Measurements from ENCODE around the gene PPP2R5A.
"Not testable (repeated sequence)": the region's sequence is repeated elsewhere in the genome, so short reads cannot be mapped to it uniquely, and the experiment has no call there.

PPP2R5A gene

DNA sequence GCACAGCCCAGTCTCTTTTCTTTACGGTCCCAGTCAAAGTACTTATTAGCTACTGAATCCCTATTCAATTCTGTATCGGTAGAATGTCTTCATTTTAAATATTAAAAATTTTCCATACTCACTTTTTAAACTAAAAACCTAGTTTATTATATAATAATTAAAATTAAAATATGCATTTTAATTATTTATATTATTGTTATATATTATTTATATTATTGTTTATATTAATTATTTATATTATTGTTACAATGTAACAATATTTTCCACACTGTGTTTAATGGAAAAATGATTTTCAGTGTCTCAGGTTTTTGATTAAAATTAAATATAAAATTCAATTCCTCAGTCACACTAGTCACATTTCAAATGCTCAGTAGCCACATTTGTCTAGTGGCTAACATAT is 18.2 kb upstream of the PPP2R5A start:
- no peak for DNase-seq (ENCODE audit: low read depth in 2 of 2, low spot score in 1 of 2)

DNA sequence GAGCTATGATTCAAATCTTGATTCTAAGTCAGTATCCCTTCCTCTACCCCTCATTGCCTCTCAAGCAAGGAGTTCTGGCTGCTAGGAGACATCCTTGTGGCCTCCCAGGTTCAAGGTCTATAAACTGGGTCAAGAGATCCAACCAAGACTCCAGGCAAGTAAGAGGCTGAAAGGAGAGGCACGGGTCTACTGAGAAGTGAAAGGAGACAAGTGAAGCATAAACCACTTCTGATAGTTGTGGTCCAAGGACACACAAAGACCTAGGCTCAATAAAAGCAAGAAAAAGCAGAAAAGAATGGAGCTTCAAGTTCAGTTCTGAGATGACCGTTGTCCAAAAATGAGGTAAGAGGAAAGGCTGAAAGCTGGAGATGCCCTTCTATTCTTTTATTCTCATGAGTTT is 17.8 kb upstream of the PPP2R5A start:
- no peak for DNase-seq (ENCODE audit: low read depth in 2 of 2, low spot score in 1 of 2)

DNA sequence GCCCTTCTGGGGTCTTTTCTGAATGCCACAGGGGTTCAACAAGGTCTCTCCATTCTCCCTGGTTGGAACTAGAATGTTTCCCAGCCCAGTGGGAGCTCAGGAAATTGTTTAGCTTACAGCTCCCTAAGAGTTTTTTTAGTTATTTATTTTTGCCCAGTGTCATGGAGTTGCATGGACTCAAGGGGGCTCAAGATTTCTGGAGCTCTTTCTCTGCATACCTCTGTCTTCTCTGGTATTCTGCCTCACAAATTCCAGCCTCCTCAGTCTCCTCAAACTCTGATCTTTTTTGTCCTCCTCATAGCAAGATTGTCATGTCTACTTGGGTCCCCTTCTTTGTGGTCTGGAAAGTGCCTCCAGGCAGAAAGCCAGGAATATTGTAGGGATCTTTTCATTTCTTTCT is 15.9 kb upstream of the PPP2R5A start:
- no peak for DNase-seq (ENCODE audit: low read depth in 2 of 2, low spot score in 1 of 2)

DNA sequence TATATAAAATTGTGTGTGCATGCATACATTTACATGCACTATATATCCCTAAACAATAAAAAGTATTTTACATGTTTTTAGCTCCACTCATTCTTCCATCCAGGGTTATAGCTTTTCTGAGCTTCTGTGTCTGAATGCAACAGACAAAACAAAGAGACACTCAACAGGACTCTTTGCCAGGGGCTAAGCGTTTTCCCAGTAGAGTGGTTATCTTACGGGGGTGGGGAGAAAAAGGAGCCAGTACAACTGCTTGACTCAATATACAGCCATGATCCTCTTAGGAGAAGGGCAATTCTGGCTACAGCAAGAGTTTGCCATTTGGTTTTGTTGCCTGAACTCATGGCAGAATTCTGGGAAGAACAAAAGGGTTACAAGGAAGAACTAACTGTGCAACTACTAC is 14.6 kb upstream of the PPP2R5A start:
- no peak for DNase-seq (ENCODE audit: low read depth in 2 of 2, low spot score in 1 of 2)

DNA sequence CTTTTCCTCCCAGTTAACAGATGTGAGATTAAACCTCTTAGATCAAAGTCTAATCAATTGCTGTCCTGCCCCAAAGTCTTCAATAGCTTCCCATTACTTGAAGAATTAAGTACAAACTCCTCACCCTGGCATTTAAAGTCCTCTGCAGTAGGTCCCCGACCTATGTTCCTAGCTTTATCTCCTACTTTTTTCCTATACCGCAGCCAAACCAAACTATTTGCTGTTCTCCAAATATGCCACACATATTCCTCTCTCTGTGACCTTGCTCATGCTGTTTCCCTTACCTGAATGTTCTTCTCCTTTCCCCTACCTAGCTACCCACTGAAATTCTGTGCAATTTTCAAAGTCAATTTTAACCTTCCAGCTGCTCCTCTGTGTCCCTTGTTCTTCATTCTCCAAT is 14.0 kb upstream of the PPP2R5A start:
- DNase-seq (ENCODE audit: low read depth in 2 of 2, low spot score in 1 of 2), result no peak

DNA sequence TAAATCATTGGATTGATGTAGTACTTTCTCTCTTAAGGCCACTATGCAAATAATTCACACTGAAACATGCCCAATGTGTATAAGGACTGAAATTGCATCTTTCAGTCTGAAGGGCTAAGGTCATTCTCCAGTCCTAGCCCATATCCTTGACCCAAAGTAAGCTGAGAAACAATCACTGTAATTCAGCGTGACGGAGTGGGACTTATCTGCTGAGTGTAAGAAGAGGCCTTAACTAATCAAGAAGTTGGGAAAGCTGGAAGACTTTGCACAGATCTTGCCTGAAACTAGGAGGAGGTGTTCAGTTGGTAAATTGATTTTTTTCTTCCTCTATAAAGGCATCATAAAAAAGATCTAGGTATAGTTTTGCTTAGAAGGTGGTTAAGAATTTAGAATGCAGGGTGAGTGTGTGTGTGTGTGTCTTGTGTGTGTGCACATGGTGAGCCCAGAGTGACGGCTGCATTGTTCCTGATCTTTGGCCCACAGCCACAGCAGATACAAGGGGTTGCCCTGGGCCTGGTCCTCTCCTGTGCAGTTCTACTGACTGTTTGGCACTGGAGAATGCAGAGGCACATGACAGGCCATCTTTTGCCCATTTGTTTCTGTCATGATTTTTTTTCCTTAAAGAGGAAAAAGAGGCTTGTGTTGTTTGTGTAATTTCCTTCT is 13.3 kb upstream of the PPP2R5A start:
- DNase-seq (ENCODE audit: low read depth in 2 of 2, low spot score in 1 of 2), result no peak

DNA sequence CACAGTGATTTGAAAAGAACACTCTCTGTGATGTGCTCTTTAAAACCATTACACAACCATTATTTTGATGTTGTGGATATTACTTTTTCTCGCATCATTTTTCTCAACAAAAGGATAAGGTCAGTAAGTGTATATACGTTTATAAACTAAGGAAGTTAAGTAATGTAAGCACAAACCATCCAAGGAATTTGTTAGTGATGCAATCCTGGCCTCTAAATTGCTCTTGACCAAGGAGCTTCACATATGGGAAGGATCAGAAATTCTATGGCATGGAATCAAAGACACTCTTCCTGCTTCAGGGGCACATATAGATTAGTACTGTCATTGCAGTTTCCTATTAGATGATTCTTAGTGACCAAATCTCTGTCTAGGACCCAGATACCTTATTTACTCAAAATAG is 3.6 kb upstream of the PPP2R5A start:
- no peak for DNase-seq (ENCODE audit: low read depth in 2 of 2, low spot score in 1 of 2)

DNA sequence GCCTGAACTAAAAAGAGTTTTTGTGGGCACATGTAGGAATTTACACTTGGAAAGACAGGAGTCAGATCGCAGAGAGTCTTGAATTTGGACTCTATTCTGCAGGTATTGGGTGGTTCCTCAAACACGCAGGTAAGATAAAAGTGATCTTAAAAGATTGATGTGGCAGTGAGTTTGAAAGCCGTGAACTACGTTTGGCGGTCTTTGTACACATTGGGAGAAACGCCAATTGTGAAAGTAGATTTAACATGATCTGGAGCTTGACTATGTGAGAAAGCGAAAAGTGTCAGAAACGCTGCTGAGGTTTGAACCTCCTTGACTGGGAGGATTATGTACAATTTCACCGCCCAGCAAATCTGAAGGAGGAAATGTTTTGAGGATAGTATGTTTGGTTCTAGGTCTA is 1.5 kb upstream of the PPP2R5A start:
- DNase-seq (ENCODE audit: low read depth in 2 of 2, low spot score in 1 of 2), result no peak

DNA sequence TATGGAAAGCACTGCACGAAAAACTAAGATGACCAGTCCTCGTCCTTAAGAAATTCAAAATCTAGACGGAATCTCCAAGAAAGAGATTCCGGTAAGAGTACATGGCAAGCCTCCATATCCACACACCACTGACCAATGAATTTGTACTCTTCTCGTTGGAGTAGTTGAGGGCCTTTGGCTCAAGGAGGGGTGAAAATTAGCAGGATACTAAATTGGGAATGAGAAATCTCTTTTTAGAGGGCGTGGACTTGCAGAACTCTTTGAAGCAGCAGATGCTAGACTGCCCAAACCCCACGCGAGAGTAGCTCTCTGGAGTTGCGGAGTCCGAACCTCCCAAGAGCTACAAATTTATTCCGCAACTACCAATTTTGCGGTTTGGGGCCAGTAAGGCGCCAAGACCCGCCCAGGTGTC is 872 bp upstream of the PPP2R5A start:
- DNase-seq (ENCODE audit: low read depth in 2 of 2, low spot score in 1 of 2), result no peak

DNA sequence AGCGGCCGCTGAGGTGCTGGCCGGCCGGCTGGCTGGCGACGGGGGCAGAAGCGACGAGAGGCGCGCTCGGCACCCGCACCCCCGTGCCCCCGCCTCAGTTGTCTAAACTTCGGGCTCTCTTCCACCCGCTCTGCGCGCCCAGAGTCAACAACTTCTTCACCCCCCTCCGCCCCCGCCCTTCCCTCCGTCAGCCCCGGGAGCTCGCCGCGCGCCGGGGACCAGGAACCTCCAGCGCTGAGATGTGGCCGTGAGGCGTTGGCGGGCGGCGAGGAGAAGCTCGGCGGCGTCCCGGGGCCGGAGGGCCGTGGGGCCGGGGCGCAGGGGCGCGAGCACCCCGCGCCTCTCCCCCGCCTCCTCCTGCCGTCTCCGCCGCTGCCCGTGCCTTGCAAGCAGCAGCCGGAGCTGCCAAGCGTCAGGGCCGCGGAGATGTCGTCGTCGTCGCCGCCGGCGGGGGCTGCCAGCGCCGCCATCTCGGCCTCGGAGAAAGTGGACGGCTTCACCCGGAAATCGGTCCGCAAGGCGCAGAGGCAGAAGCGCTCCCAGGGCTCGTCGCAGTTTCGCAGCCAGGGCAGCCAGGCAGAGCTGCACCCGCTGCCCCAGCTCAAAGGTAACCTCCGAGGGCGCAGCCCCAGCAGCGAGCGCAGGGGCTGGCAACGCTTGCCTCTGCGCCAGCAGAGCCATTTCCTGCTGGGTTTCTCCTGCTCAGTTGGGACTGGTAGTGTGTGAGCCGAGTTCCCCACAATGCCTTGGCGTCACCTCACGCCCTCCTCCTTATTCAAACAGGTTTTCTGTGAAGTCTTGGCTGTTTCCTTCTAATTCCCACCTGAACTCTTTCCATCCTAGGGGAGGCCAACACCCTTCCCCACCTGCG is 710 bp downstream of the PPP2R5A start:
- peak; percentile 36 to 38 for DNase-seq (ENCODE audit: low read depth in 2 of 2, low spot score in 1 of 2)

DNA sequence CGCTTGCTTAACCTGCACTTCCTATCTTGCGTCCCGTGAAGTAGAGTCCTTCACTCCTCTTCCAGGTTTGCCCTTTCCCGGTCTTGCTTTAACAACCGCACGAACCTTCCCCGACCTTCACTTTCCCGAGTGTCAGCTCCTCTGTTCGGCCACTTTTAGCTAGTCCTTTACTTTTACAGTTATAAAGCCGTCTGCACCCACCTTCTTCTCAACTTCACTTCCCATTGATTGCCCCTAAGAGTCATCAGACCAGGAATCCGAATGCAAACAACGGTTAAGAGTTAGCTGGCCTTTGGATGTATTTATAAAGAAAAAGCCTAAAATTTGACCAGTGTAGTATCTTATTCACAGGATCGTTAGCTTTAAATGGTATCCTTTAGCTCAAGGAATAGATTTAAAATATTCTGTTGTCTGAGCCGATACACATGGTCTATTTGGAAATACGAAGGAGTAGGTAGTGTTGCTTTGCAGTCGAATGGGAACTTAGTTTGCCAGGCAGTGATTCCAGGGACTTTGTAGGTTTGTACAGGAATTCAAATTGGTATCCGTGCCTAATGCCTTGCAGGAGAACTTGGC is 1.4 kb downstream of the PPP2R5A start:
- no peak for DNase-seq (ENCODE audit: low read depth in 2 of 2, low spot score in 1 of 2)

DNA sequence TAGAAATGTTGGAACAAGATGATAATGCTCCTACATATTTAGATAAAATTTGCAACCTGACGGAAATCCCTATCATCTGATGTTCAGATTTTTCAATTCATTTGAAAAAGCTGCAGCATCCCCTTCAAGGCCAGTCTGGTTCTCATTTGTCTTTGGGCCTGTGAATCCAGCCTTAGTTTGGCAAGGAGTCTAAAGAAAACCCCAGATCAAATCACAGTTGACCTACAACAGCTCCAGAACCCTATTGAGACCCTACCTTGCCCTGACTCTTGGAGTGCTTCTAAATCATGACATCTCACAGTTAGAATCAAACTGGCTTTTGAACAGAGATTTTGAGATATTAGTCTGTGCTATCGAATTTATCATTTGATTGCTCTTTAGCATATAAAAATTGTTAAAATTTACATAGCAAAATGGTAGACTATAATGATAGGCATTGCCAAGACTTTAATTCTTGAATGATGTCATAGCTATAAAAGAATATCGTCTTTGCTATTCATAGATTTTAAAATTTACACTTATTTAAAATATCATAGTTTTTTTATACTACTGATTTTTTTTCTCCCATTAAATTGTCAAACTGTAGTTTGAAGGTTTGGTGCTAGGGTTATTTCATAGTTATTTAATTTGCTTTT is 2.2 kb downstream of the PPP2R5A start:
- DNase-seq (ENCODE audit: low read depth in 2 of 2, low spot score in 1 of 2), result no peak

DNA sequence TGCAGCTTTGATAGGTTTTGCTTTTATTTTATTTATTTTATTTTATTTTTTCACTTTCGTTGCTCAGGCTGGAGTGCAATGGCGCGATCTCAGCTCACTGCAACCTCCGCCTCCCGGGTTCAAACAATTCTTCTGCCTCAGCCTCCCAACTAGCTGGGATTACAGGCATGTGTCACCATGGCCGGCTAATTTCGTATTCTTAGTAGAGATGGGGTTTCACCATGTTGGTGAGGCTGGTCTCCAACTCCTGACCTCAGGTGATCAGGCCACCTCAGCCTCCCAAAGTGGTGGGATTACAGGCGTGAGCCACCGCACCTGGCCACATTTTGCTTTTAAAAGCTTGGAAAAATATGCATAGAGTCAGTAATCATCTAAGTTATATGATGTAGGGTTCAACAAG is 2.8 kb downstream of the PPP2R5A start:
- DNase-seq (ENCODE audit: low read depth in 2 of 2, low spot score in 1 of 2), result not testable (repeated sequence)

DNA sequence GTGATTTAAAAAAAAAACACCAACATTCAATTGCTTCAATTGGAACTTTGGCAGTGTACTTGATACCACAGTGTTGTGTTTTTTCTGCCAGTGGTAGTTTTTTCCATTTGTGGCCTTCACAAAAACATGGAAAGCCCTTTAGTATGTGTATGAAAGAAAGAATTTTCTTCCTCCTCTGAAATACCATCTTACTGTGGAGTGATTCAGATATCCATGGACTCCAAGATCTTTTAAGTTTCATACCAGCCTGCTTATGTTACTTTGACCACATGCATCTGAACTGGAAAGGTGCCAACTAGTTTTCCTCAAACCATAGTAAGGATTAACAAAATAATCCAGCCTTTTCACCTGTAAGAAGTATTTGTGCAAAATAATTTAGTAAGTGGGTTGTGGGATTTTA is 3.4 kb downstream of the PPP2R5A start:
- no peak for DNase-seq (ENCODE audit: low read depth in 2 of 2, low spot score in 1 of 2)

DNA sequence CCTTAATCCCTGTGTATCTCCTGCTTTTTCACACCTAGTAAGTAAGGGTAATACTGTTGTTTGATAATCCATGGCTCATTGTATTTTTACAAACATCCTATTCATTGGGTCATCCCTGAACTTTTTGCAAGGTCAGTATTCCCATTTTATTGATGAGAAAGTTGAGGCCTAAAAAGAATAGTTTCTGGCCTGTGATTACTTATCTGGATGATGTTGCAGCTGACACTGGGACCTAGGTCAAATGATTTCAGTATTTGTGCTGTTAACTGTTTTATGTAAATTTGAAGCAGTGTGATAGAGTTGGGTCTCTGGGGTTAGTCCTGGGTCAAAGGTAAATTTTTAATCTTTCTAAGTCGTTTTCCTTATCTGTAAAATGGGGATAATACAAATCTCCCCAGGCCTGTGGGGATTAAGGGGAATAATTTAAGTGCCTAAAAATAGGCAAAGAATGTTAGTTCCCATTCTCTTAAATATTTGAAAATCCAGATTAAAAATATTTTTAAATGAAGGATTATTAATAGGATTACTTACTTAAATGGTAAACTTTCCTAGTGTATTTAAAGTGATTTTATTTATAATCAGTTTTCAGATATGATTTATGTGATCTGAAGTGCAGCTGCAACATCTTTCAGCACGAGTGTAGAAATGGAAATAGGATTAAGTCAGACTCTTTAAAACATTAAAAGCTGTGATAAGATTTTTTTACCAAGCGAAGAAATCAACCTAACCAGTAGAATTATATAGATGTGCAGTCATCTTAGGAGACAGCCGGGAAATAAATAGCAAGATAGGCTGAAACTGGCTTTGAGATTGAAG is 4.3 kb downstream of the PPP2R5A start:
- DNase-seq (ENCODE audit: low read depth in 2 of 2, low spot score in 1 of 2), result no peak

DNA sequence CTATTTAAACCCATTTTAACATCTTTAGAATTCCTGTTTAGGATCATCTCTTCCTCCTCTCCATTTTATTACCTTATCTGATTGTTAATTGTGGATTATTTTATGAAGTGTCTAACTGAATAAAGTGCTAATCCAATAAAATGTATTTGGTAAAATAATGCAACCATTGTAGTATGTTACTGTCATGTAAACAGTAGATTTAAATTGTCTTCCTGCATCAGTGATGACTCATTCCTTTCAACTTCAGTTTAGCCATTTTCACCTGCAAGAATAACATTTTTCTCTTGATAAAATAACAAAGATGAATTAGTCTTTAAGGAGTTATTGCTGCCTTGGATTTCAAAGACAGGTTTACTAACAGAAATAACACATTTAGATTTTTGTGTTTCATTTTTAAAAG is 5.4 kb downstream of the PPP2R5A start:
- DNase-seq (ENCODE audit: low read depth in 2 of 2, low spot score in 1 of 2), result no peak

DNA sequence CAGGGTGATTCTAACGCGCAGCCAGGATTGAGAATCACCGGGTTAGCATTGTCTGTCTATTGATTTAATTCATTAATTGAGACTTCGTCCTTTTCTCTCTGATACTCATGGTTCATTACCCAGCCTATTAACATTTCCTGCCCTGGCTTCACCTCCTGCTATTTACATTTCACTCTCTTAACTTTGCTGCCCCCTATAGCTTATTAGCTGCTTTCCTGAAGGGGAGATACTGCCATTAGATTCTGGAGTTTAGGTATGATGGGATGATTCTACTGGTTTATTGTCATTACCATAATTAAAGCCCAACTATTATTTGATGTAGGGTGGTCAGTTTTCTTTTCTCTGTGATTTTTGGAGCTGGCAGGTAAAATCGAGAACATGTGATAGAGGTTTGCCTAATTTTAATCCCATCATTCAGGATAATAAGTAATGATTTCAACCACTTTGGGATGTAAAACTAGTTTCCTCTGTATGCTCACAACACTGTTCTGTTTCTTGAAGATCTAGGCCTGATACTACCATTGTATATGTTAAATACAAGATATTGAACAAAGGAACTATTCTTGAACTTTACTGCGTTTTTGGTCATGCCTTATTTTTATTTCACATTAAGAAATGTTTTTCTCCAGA is 6.4 kb downstream of the PPP2R5A start:
- no peak for DNase-seq (ENCODE audit: low read depth in 2 of 2, low spot score in 1 of 2)

DNA sequence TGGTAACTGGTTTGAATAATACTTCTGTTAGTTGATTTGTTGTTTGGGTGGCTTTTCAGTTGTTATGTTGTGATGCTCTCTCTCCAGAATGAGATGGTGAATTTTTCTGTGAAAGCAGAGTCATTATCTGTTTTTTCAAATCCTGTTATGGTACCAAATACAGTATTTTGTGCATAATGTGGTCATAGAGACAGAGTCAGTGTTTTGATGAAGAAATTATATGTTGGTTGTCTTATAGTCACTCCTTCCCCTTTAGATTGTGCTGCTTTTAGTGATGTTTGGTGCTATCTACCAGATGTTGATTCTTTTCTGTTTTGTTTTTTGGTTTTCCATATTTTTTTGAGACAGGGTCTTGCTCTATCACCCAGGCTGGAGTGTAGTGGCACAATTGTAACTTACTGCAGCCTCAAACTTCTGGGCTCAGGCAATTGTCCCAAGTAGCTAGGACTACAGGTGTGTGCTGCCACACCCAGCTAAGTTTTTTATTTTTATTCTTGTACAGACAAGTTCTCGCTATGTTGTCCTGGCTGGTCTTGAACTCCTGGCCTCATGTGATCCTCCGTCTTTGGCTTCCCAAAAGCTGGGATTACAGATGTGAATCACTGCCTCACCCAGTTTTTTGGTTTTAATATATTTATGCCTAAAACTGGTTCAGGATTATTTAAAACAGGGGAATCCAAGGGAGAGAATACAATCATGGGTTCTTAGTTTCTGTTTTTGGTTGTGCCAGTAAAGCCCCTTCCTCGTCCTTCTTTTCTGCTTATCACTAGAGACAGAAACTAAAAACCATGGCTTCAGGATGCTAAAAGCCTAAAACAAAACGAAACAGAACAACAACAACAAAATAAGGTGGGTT is 7.3 kb downstream of the PPP2R5A start:
- no peak for DNase-seq (ENCODE audit: low read depth in 2 of 2, low spot score in 1 of 2)

DNA sequence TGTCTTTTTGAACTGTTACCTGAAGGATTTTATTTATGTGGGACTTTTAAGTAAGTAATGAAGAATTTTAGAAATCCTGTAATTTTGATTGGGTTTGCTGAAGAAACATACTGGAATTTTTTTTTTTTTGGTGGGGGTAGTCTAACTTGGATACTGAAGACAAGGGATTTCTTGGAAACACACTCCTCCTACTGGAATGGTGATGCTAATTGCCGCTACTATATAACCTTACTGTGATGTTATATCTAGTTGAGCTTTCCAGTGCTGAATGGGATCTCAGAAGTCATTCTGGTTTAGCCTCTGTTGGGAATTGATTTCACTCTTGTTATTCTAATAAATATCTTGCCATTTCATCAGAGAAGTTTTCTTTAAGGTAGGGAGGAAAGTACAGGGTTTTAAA is 8.4 kb downstream of the PPP2R5A start:
- no peak for DNase-seq (ENCODE audit: low read depth in 2 of 2, low spot score in 1 of 2)

DNA sequence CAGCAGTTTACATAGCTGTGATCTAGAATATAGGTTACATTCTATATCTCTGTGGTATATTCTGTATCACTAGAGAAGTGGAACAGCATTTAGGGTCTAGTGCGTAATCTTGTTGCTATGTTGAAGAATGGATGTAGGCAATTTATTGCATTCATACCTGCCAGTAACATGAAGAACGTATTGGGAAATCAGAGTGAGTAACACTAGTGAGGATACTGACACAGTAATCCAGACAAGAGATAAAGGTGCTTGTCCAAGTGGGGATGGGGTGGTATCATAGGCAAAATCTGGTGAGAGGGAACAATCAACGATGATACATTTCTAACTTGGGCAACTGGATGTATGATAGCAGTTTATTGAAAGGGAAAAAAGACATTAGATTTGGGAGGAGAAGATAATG is 9.8 kb downstream of the PPP2R5A start:
- DNase-seq (ENCODE audit: low read depth in 2 of 2, low spot score in 1 of 2), result no peak
